ENCODE results near the gene GRK1. TPM values are rescaled to one million over a fixed set of nuclear protein-coding genes. Genes with fewer than 3 reads are reported as not detected.

Gene GRK1
- total RNA-seq, 1 donor from 2014 or later: 0.07 TPM

DNA sequence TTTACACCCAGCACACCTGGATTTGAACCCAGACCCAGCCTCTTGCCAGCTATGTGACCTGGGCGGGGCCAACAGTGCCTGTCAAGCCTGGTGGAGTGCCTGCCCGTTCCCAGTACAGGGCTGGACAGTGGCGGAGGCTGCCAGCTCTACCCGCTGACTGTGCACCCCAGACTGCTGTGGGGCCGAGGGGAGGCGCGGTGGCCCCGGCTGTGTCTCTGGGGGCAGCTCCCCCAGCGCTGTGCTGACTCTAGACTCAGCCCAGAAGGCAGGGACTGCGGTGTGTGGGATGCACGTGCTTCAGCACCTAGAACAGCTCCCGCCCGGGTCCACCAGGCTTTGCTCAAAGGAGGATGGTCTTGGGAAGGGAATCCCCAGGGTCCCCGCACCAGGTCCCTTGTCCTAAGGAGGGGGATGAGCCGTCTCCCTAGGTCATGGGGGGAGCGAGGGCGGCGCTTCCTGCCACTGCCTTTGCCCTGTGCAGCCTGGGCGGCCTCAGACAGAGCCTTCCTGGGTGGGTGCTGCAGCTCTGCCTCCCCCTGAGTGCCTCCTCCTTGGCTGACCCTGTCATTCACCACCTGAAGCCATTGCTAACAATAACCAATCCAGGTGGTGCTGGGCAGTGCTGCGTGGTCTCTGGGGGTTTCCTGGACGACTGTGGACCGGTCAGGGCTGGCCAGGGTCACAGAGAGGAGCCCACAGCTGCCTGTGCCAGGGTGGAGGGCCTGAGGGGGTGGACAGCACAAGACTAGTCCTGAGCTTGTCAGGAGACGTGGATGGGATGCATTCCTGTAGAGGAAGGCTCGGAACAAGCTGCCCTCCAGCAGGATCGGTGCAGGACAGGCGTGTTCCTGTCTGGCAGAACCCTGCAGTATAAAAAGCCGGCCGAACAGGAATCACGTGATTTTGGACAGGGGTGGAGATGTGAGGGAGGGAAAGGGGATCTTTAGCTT, 110.6 kb downstream of the GRK1 start:
- H3K27me3 Mint-ChIP-seq (ENCODE audit: low read depth): peaks cover 18% of the 10 kb centered on the region
- H3K9me3 Mint-ChIP-seq (ENCODE audit: low read depth): peaks cover 2% of the 10 kb centered on the region
- H3K4me3 Mint-ChIP-seq (ENCODE audit: unreplicated experiment): no peak overlapping the region
- H3K36me3 Mint-ChIP-seq (ENCODE audit: low read depth): peaks cover 4% of the 10 kb centered on the region
- no peak overlapping the region for H3K27ac Mint-ChIP-seq (ENCODE audit: unreplicated experiment)
- TF ChIP-seq, protein P1, sequence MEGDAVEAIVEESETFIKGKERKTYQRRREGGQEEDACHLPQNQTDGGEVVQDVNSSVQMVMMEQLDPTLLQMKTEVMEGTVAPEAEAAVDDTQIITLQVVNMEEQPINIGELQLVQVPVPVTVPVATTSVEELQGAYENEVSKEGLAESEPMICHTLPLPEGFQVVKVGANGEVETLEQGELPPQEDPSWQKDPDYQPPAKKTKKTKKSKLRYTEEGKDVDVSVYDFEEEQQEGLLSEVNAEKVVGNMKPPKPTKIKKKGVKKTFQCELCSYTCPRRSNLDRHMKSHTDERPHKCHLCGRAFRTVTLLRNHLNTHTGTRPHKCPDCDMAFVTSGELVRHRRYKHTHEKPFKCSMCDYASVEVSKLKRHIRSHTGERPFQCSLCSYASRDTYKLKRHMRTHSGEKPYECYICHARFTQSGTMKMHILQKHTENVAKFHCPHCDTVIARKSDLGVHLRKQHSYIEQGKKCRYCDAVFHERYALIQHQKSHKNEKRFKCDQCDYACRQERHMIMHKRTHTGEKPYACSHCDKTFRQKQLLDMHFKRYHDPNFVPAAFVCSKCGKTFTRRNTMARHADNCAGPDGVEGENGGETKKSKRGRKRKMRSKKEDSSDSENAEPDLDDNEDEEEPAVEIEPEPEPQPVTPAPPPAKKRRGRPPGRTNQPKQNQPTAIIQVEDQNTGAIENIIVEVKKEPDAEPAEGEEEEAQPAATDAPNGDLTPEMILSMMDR (IDR thresholded peaks at IDR 0.05): no peak
- no peaks in the 10 kb centered on the region for H3K4me1 Mint-ChIP-seq (ENCODE audit: low read depth)
- DNase-seq (ENCODE audit: low spot score): no peak

DNA sequence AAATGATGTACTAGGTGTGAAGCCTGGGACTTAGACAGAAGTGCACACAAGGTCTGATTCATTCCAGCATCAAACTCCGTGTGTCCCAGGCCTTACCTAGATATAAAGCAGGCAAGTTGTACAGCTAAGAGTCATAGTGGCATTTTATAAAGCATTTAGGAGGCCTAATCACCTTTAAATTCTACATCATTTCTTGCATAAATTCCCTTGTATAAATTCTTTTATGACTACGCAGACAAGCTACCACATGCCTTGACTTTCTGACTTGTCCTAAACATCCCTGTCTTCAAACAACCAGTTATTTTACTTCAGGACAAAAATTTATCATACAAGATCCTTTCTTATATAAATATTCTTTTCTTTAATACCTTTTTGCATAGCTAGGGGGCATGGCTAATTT, 114.6 kb downstream of the GRK1 start:
- Mint-ChIP-seq H3K36me3 (ENCODE audit: low read depth) (peaks cover 6% of the 10 kb centered on the region), H3K4me1 (ENCODE audit: low read depth) (peaks cover 3% of the 10 kb centered on the region), H3K27me3 (ENCODE audit: low read depth) (peaks cover 18% of the 10 kb centered on the region), H3K9me3 (ENCODE audit: low read depth) (peaks cover 3% of the 10 kb centered on the region), H3K4me3 (ENCODE audit: unreplicated experiment) (no peak overlapping the region), H3K27ac (ENCODE audit: unreplicated experiment) (no peak overlapping the region)
- TF ChIP-seq, protein P1 (IDR thresholded peaks at IDR 0.05): no peak
- no peak for DNase-seq (ENCODE audit: low spot score)

DNA sequence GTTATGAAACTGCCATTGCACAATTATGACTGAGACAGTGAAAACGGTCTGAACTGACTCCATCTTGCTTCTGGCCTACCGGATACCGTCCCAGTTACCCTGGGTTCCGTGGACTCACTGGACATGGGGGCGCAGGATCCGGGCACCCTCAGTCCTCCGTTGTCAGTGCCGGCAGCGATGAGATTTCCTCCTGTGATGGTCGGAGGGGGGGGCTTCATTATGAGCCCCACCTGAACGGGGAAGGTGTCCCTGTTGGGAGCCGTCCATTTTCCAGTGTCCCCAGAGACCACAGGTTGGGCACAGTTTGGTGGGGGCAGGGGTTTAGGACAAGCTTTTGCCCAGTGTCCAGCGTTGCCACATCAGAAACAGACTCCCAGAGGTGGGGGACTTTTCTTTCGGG, 115.5 kb downstream of the GRK1 start:
- TF ChIP-seq, protein P1 (IDR thresholded peaks at IDR 0.05): no peak
- H3K36me3 Mint-ChIP-seq (ENCODE audit: low read depth): peaks cover 6% of the 10 kb centered on the region
- peaks cover 3% of the 10 kb centered on the region for H3K9me3 Mint-ChIP-seq (ENCODE audit: low read depth)
- no peak overlapping the region for H3K4me3 Mint-ChIP-seq (ENCODE audit: unreplicated experiment)
- no peak overlapping the region for H3K27ac Mint-ChIP-seq (ENCODE audit: unreplicated experiment)
- peaks cover 3% of the 10 kb centered on the region for H3K4me1 Mint-ChIP-seq (ENCODE audit: low read depth)
- peaks cover 18% of the 10 kb centered on the region for H3K27me3 Mint-ChIP-seq (ENCODE audit: low read depth)
- peak; percentile 46 for DNase-seq (ENCODE audit: low spot score)

DNA sequence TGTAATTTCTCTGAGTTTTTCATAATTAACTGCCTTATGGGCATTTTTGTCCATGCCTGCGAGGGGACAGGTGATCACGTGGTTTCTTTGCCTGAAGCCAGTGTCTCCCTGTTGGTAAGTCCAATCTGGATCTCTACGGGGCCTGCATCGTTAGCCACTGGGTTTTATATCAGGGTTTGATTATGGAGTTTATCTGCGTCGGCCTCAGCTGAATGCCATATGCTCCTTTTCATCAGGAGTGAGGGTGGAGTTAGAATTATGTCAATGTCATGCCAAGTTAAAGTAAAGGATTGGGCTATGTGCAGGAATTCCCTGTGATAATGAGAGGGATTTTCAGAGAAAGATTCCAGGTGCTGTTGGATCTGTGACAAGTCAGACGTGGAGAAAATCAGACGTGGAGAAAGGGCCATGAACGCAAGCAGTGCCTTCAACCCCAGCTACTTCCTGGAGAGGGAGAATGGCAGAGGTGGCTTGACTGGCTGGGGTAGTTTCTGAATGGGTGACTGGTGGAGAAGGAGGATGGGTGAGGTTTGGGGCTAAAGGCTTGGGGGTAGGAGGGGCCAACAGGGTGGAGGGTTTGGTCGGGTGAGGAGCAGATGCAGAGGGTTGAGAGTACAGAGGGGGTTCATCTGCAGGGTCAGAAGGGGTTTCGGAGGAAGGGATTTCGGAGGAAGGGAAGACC, 116.3 kb downstream of the GRK1 start:
- peaks cover 13% of the 10 kb centered on the region for H3K27me3 Mint-ChIP-seq (ENCODE audit: low read depth)
- H3K36me3 Mint-ChIP-seq (ENCODE audit: low read depth): peaks cover 6% of the 10 kb centered on the region
- no peak overlapping the region for H3K4me3 Mint-ChIP-seq (ENCODE audit: unreplicated experiment)
- H3K27ac Mint-ChIP-seq (ENCODE audit: unreplicated experiment): no peak overlapping the region
- peak; percentile 4 for DNase-seq (ENCODE audit: low spot score)
- TF ChIP-seq, protein P1 (IDR thresholded peaks at IDR 0.05): no peak
- peaks cover 3% of the 10 kb centered on the region for H3K4me1 Mint-ChIP-seq (ENCODE audit: low read depth)
- peaks cover 3% of the 10 kb centered on the region for H3K9me3 Mint-ChIP-seq (ENCODE audit: low read depth)

DNA sequence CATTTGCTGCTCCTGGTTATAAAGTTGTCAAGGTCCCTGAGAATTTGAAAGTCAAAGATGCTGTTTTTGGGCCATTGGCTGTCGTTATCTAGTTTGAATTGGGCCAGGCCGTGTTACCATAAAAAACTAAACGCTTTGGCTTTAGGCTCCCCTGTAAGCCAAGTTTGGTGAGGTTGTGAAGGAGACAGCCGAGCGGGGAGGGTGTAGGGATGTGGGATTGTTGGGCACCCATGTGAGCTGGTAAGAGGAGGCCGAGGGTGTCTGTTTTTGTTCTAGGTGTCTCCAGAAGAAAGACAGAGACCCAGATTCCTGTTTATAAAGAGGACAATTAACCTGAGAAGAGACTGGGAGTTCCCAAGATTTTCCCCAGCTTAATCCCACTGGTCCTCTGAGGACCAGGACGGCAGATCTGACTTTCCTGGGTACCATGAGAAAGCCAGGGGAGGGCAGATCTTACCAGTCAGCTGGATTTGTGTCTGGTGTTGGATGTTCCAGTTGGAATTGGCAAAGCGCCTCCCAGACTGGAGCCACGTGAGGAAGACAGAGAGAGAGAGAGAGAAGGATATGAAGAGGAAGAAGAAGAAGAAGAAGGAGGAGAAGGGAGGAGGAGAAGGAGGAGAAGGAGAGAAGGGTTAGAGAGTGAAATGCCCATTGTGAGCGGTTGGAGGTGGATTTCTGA, 117.1 kb downstream of the GRK1 start:
- Mint-ChIP-seq H3K36me3 (ENCODE audit: low read depth) (peaks cover 2% of the 10 kb centered on the region), H3K4me1 (ENCODE audit: low read depth) (peaks cover 3% of the 10 kb centered on the region), H3K4me3 (ENCODE audit: unreplicated experiment) (no peak overlapping the region)

More for the DNA sequence above, 117.1 kb downstream of the GRK1 start:
- H3K27me3 Mint-ChIP-seq (ENCODE audit: low read depth): peaks cover 10% of the 10 kb centered on the region
- TF ChIP-seq, protein P1 (IDR thresholded peaks at IDR 0.05): no peak
- peak overlapping the region; percentile 86 for H3K27ac Mint-ChIP-seq (ENCODE audit: unreplicated experiment)
- DNase-seq (ENCODE audit: low spot score): no peak
- H3K9me3 Mint-ChIP-seq (ENCODE audit: low read depth): peaks cover 3% of the 10 kb centered on the region
